HG02678 (cell line): ENCODE data around the gene ANKRD23.
"Not testable (repeated sequence)": the region's sequence is repeated elsewhere in the genome, so short reads cannot be mapped to it uniquely, and the experiment has no call there.

Source experiments
- ATAC-seq: cut with Tn5 transposase; IDR thresholded peaks from one replicate; pipeline ENCODE4 v1.9.1; 2021; ENCODE audit warnings: mild to moderate bottlenecking, moderate library complexity; ENCODE audit not compliant: unreplicated experiment

ANKRD23 gene

GRCh38 chr2:96801005-96801785 lies 42.6 kb downstream of the ANKRD23 start:
- ATAC-seq, result peak; percentile 87

GRCh38 chr2:96800061-96801004 lies 43.5 kb downstream of the ANKRD23 start:
- ATAC-seq, result no peak

- ATAC-seq, result no peak
These were observed 44.2 kb downstream of the ANKRD23 start for GRCh38 chr2:96799623-96799935.

GRCh38 chr2:96798733-96799622 lies 44.8 kb downstream of the ANKRD23 start:
- no peak for ATAC-seq

GRCh38 chr2:96797066-96797625 lies 46.7 kb downstream of the ANKRD23 start:
- no peak for ATAC-seq

- not testable (repeated sequence) for ATAC-seq
These were observed 47.3 kb downstream of the ANKRD23 start for GRCh38 chr2:96796497-96796896.

GRCh38 chr2:96795076-96795475 lies 48.7 kb downstream of the ANKRD23 start:
- no peak for ATAC-seq

- no peak for ATAC-seq
These were observed 50.8 kb downstream of the ANKRD23 start for GRCh38 chr2:96792772-96793749.

GRCh38 chr2:96789245-96789617 lies 54.6 kb downstream of the ANKRD23 start:
- ATAC-seq, result no peak

- ATAC-seq, result no peak
These were observed 55.2 kb downstream of the ANKRD23 start for GRCh38 chr2:96788442-96789244.
